GM12874 (cell line): ENCODE measurements around the gene ZNF391.

Experiments
- CTCF ChIP-seq: IDR thresholded peaks from 2 replicates; pipeline ENCODE4 v1.5.1; 2011; ENCODE audit warnings: low read depth, mild to moderate bottlenecking, control low read depth, low read length, moderate library complexity; ENCODE audit not compliant: insufficient read depth

ZNF391 gene

GRCh38 chr6:27375613-27376079 is 12.9 kb upstream of the ZNF391 start:
- no peak for TF ChIP-seq CTCF

- TF ChIP-seq CTCF: no peak
Observed at GRCh38 chr6:27383011-27383410, 5.5 kb upstream of the ZNF391 start.

GRCh38 chr6:27383481-27383880 is 5.1 kb upstream of the ZNF391 start:
- TF ChIP-seq CTCF: no peak

- TF ChIP-seq CTCF: no peak
Observed at GRCh38 chr6:27392623-27393022, 4.1 kb downstream of the ZNF391 start.

- TF ChIP-seq CTCF: no peak
Observed at GRCh38 chr6:27394073-27394472, 5.5 kb downstream of the ZNF391 start.

GRCh38 chr6:27400877-27401642 is 12.5 kb downstream of the ZNF391 start:
- TF ChIP-seq CTCF: no peak

GRCh38 chr6:27406085-27406484 is 17.5 kb downstream of the ZNF391 start:
- no peak for TF ChIP-seq CTCF
